Coronary artery (tissue), 2 donors: ENCODE measurements around the gene MAPK8IP2.
"Not testable (repeated sequence)": the region's sequence is repeated elsewhere in the genome, so short reads cannot be mapped to it uniquely, and the experiment has no call there.

ENCODE experiments used
- DNase-seq: peaks from one replicate; pipeline ENCODE4 v3.0.0-alpha.2; 2017; ENCODE audit warnings: low spot score
- H3K27ac ChIP-seq, 2 donors: fragments of 200-600 bp; sonication (generic); one replicate each; pipeline ENCODE4 v1.5.1; 2016 to 2019
- H3K4me3 ChIP-seq: fragments of 200-600 bp; sonication (generic); 2 replicates; pipeline ENCODE4 v1.5.1; 2016; ENCODE audit warnings: mild to moderate bottlenecking, moderate library complexity
- TF ChIP-seq, protein P1 (sequence below): fragments of 200-600 bp; sonication (generic); IDR thresholded peaks from one replicate; pipeline ENCODE4 v1.5.1; 2019; ENCODE audit warnings: antibody characterized with exemption

Gene MAPK8IP2

DNA sequence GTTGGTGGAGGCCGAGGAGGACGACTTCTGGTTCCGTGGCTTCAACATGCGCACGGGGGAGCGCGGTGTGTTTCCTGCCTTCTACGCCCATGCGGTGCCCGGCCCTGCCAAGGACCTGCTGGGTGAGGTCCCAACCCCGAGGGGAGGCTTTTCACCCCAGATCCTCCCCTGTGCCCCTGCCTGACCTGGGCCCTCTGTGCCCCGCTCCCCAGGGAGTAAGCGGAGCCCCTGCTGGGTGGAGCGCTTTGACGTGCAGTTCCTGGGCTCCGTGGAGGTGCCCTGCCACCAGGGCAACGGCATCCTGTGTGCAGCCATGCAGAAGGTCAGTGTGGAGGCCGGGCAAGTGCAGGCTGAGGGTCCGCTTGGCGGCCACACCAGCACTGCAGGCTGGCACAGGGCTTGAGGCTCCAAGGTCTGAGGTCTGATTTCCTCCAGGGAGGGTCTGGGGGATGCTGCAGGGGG is 5.1 kb downstream of the MAPK8IP2 start:
- H3K4me3 ChIP-seq: no peak overlapping the region
- no peak for DNase-seq
- H3K27ac ChIP-seq: no peak overlapping the region
- TF ChIP-seq, protein P1, sequence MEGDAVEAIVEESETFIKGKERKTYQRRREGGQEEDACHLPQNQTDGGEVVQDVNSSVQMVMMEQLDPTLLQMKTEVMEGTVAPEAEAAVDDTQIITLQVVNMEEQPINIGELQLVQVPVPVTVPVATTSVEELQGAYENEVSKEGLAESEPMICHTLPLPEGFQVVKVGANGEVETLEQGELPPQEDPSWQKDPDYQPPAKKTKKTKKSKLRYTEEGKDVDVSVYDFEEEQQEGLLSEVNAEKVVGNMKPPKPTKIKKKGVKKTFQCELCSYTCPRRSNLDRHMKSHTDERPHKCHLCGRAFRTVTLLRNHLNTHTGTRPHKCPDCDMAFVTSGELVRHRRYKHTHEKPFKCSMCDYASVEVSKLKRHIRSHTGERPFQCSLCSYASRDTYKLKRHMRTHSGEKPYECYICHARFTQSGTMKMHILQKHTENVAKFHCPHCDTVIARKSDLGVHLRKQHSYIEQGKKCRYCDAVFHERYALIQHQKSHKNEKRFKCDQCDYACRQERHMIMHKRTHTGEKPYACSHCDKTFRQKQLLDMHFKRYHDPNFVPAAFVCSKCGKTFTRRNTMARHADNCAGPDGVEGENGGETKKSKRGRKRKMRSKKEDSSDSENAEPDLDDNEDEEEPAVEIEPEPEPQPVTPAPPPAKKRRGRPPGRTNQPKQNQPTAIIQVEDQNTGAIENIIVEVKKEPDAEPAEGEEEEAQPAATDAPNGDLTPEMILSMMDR: no peak

DNA sequence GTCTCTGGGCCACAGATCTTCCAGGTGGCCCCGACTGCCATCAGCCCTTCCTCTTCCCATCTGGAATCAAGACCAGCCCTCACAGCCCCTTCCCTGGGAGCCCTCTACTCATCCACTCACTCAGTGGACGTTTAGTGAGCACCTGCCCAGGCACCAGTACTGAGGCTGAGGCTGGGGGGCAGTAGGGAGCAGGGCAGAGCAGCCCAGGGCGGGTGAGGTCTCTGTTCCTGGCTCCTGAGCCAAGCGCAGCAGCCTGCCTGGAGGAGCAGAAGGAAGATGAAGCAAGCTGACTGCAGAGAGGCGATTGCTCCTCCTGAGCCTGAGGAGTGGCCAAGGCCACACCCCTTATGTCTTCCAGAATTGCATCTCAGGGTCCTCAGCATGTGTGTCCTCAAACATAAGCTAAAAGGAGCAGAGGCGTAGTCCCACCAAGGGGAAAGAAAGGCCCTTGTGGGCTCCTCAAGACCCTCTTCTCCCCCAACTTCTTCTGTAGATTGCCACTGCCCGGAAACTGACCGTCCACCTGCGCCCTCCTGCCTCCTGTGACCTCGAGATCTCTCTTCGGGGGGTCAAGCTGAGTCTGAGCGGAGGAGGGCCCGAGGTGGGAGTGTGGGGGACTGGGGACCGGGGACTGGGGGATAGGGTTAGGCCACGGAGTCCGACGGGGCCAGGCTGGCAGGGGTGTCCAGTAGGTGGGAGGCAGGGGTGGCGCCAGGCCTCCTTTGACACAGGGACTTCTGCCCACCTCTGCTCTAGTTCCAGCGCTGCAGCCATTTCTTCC is 5.8 kb downstream of the MAPK8IP2 start:
- TF ChIP-seq, protein P1: no peak
- Histone ChIP-seq H3K4me3 (no peak overlapping the region), H3K27ac (no peak overlapping the region)
- no peak for DNase-seq

DNA sequence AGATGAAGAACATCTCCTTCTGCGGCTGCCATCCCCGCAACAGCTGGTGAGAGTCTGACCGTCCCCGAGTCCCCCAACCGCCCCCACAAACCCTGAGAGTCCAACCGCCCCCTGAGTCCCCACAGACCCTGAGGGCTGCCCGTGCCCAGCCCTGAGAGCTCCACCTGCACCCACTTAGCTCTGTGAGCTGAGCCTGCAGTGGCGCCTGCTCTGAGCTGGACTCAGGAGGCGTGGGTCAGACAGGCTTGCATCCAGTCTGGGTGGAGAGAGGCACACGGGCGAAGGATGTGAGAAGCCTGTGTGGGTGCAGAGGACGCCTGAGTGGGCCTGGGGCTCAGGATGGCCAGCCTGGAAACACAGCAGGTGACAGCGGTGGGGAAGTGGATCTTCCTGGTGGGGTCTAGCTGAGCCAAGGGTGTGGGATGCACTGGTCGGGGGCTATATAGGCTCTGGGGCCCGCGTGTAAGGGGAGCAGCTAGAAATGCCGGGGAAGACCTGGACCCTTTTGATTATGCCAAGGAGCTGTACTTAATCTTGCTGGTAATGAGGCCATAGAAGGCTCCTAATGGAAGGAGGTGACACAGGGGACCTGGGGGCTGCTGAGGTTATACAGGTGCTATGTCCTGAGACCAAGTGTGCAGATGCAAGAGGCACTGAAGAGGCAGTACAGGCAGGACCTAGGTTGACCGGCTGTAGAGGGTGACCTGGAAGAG is 6.5 kb downstream of the MAPK8IP2 start:
- Histone ChIP-seq H3K4me3 (no peak overlapping the region), H3K27ac (no peak overlapping the region)
- DNase-seq: no peak
- TF ChIP-seq, protein P1: no peak

DNA sequence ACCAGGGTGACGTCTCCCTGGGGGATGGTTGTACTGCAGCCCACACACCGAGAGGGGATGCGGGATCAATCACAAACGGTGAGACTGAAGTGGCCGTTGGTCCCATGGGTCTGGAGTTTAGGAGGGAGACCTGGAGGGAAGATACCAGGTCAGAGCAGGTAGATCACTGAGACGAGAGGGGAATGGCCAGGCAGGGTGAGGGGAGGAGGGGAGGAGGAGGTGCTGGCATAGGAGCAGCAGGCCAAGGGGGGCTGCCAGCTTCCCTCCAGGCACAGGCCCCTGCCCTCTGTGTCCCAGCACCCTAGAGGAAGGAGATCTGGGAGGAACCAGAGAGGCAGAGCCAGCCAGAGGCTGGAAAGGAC is 7.0 kb downstream of the MAPK8IP2 start:
- no peak for DNase-seq
- Histone ChIP-seq H3K4me3 (no peak overlapping the region), H3K27ac (no peak overlapping the region)
- TF ChIP-seq, protein P1: no peak

DNA sequence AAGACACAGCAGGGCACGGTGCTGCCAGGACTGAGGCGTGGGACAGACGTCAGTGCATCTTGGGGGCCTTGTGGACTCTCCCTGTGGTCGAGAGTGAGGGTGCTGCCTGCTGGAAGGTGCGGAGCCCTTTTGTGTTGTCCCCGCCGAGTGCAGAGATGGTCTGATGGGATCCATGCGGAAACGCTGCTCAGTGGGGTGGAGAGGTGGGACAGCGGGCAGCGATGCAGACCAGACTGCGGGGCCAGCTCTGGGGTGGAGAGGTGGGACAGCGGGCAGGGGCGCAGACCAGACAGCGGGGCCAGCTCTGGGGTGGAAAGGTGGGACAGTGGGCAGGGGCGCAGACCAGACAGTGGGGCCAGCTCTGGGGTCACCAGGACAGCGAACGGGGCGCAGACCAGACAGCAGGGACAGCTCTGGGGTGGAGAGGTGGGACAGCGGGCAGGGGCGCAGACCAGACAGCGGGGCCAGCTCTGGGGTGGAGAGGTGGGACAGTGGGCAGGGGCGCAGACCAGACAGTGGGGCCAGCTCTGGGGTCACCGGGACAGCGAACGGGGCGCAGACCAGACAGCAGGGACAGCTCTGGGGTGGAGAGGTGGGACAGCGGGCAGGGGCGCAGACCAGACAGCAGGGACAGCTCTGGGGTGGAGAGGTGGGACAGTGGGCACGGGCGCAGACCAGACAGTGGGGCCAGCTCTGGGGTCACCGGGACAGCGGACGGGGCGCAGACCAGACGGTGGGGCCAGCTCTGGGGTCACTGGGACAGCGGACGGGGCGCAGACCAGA is 7.7 kb downstream of the MAPK8IP2 start:
- DNase-seq, H3K27ac ChIP-seq, H3K4me3 ChIP-seq: not testable (repeated sequence)

DNA sequence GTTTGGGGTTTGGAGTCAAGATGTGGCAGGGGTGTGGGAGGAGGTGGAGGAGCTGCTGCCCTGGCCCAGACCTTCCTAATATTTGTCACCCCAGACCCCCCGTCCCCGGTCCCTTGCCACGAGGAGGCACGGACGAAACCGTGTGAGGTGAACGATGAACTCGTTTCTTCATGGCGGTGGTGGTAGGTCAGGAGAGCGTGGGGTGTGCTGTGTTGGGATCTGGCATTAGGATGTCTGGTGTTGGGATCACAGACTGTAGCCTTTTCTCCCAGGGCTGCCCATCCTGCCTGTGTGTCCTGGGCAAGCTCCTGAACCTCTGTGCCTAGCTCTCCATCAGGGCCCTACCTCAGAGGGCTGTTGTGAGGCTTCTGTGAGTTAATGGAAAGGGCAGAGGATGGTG is 8.4 kb downstream of the MAPK8IP2 start:
- TF ChIP-seq, protein P1: no peak
- Histone ChIP-seq H3K4me3 (no peak overlapping the region), H3K27ac (no peak overlapping the region)
- DNase-seq: no peak

DNA sequence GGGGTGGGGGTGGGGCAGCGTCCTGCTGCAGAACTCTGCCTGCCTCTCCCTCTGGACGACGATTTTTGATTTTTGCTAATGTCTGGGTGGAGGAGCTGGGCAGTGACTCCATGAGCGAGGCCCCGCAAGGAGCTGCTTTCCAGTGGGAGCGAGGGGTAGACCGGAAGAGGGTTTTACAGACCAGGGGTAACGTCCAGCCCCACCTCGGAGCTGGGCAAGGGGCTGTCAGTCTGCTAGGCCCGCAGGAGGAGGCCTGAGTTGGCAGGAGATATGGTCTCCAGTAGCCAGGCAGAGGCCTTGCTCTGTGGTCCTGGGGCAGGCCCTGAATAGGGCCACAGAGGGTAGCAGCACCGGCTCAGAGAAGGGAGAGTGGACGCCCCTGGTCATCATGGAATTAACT is 9.0 kb downstream of the MAPK8IP2 start:
- TF ChIP-seq, protein P1: no peak
- Histone ChIP-seq H3K4me3 (no peak overlapping the region), H3K27ac (no peak overlapping the region)
- DNase-seq: no peak
